Limb (tissue), 2 donors: ENCODE measurements around the gene SMARCC1.
"Not testable (repeated sequence)": the region's sequence is repeated elsewhere in the genome, so short reads cannot be mapped to it uniquely, and the experiment has no call there.

ENCODE experiments used
- DNase-seq, 2 donors: peaks; one replicate each; pipeline ENCODE4 v3.0.0-alpha.2; 2016; ENCODE audit errors: extremely low spot score in 2 of 2

SMARCC1 gene

GRCh38 chr3:47781685-47782445, at the start of gene SMARCC1:
SMARCC1 (minus strand) TSS chr3:47781893; CDS start chr3:47781797, 96 bp downstream.
- DNase-seq, result peak; percentile 97 to 99

GRCh38 chr3:47829482-47829881, 47.8 kb upstream of the SMARCC1 start:
- DNase-seq, result not testable (repeated sequence)

- DNase-seq, result no peak
Measured at GRCh38 chr3:47825590-47825989, 43.9 kb upstream of the SMARCC1 start.

GRCh38 chr3:47824541-47825473, 43.1 kb upstream of the SMARCC1 start:
- DNase-seq, result peak; percentile 83 to 87

- no peak for DNase-seq
Measured at GRCh38 chr3:47817609-47818008, 35.9 kb upstream of the SMARCC1 start.

GRCh38 chr3:47813551-47814177, 32.0 kb upstream of the SMARCC1 start:
- no peak for DNase-seq

- no peak for DNase-seq
Measured at GRCh38 chr3:47804577-47804976, 22.9 kb upstream of the SMARCC1 start.

GRCh38 chr3:47803480-47804025, 21.9 kb upstream of the SMARCC1 start:
- DNase-seq, result no peak

GRCh38 chr3:47802734-47803479, 21.2 kb upstream of the SMARCC1 start, which contains the start of gene DHX30:
DHX30 (plus strand) TSS chr3:47803138; CDS start chr3:47810684, 7,546 bp downstream.
- DNase-seq, result peak; percentile 85 to 94

- DNase-seq, result no peak
Measured at GRCh38 chr3:47799733-47800132, 18.0 kb upstream of the SMARCC1 start.

- DNase-seq, result no peak
Measured at GRCh38 chr3:47794544-47794943, 12.9 kb upstream of the SMARCC1 start.

GRCh38 chr3:47792699-47793098, 11.0 kb upstream of the SMARCC1 start:
- no peak for DNase-seq

GRCh38 chr3:47791193-47791855, 9.6 kb upstream of the SMARCC1 start:
- no peak for DNase-seq

- no peak for DNase-seq
Measured at GRCh38 chr3:47783673-47784072, 2.0 kb upstream of the SMARCC1 start.

- no peak for DNase-seq
Measured at GRCh38 chr3:47782446-47783308, 984 bp upstream of the SMARCC1 start.

- peak; percentile 21 to 85 for DNase-seq
Measured at GRCh38 chr3:47780741-47781684, 680 bp downstream of the SMARCC1 start.

GRCh38 chr3:47778746-47779145, 2.9 kb downstream of the SMARCC1 start:
- DNase-seq, result no peak

GRCh38 chr3:47772788-47773187, 8.9 kb downstream of the SMARCC1 start:
- DNase-seq, result no peak
